ENCODE data around the gene DNAH14. TPM values are rescaled to one million over a fixed set of nuclear protein-coding genes. Genes with fewer than 3 reads are reported as not detected.

DNAH14 gene
- total RNA-seq, 1 donor from 2014 or later: 21.6 TPM

DNA sequence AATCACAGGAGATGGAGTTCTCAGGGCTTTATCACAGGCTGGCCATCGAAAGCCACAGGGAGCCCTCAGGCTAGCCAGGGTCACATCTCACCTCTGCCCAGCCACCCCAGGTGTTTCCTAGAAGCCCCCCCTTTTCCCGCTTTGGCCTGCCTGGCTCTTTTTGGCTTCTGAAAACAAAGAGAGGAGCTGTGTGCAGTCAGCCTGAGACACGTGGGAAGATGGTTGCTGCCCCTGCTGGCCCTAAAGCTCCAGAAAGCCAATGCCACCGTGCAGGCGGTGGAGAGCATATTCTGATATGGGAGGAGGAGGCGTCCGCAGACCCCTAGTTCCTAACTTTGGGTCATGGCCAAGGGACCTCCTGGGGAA lies 517.1 kb downstream of the DNAH14 start:
- no peaks in the 10 kb centered on the region for H3K9me3 Mint-ChIP-seq (ENCODE audit: unreplicated experiment)
- peaks cover 27% of the 10 kb centered on the region for H3K4me1 Mint-ChIP-seq (ENCODE audit: unreplicated experiment)
- no peak for DNase-seq (ENCODE audit: low spot score)
- H3K27me3 Mint-ChIP-seq (ENCODE audit: unreplicated experiment): peaks cover 4% of the 10 kb centered on the region
- no peaks in the 10 kb centered on the region for H3K36me3 Mint-ChIP-seq (ENCODE audit: low read depth, unreplicated experiment)
- no peak overlapping the region for H3K4me3 Mint-ChIP-seq (ENCODE audit: unreplicated experiment)
- H3K27ac Mint-ChIP-seq (ENCODE audit: unreplicated experiment): no peak overlapping the region
- no peak for TF ChIP-seq CTCF (IDR thresholded peaks at IDR 0.05; ENCODE audit: unreplicated experiment)

DNA sequence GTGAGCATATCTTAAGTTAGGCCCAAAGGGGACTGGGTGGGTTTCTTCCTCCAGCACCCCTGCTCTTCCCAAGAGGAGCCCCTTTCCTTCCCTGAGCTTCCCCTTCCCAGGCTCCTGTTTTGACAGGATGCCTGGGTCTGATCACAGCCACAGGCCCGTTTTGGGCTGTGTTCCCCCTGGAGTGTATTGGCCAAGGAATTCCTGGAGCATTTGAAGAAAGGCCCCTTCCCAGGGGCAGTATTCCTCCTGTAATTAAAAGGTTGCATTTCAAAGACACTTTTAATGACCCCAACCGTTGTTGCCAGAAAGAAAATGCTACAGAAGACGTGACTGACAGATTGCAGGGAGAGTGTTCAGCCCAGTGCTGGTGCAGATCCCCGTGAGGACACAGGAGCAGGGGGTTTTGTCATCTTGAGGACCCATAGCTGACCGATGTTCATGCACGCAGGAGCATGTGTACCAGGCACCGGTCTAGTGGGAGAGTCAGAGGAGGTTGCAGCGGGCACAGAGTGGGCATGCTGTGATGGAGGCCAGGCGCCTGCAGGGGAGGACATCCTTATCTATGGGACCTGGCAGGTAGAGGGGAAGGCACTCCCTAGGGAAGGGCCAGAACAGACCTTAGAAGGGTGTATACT lies 517.6 kb downstream of the DNAH14 start:
- no peak for DNase-seq (ENCODE audit: low spot score)
- TF ChIP-seq CTCF (IDR thresholded peaks at IDR 0.05; ENCODE audit: unreplicated experiment): no peak
- Mint-ChIP-seq H3K36me3 (ENCODE audit: low read depth, unreplicated experiment) (no peaks in the 10 kb centered on the region), H3K27ac (ENCODE audit: unreplicated experiment) (no peak overlapping the region), H3K9me3 (ENCODE audit: unreplicated experiment) (no peaks in the 10 kb centered on the region), H3K4me1 (ENCODE audit: unreplicated experiment) (peaks cover 27% of the 10 kb centered on the region), H3K27me3 (ENCODE audit: unreplicated experiment) (peaks cover 4% of the 10 kb centered on the region), H3K4me3 (ENCODE audit: unreplicated experiment) (no peak overlapping the region)

GRCh38 chr1:225447650-225448089 lies 518.2 kb downstream of the DNAH14 start:
- Mint-ChIP-seq H3K4me3 (ENCODE audit: unreplicated experiment) (no peak overlapping the region), H3K4me1 (ENCODE audit: unreplicated experiment) (peaks cover 26% of the 10 kb centered on the region), H3K27ac (ENCODE audit: unreplicated experiment) (no peak overlapping the region), H3K9me3 (ENCODE audit: unreplicated experiment) (no peaks in the 10 kb centered on the region), H3K27me3 (ENCODE audit: unreplicated experiment) (peaks cover 4% of the 10 kb centered on the region), H3K36me3 (ENCODE audit: low read depth, unreplicated experiment) (no peaks in the 10 kb centered on the region)
- DNase-seq (ENCODE audit: low spot score): no peak
- TF ChIP-seq CTCF (IDR thresholded peaks at IDR 0.05; ENCODE audit: unreplicated experiment): no peak

GRCh38 chr1:225448146-225448805 lies 518.8 kb downstream of the DNAH14 start:
- no peaks in the 10 kb centered on the region for H3K36me3 Mint-ChIP-seq (ENCODE audit: low read depth, unreplicated experiment)
- H3K27me3 Mint-ChIP-seq (ENCODE audit: unreplicated experiment): peaks cover 3% of the 10 kb centered on the region
- TF ChIP-seq CTCF (IDR thresholded peaks at IDR 0.05; ENCODE audit: unreplicated experiment): no peak
- DNase-seq (ENCODE audit: low spot score): no peak
- no peak overlapping the region for H3K4me3 Mint-ChIP-seq (ENCODE audit: unreplicated experiment)
- peaks cover 22% of the 10 kb centered on the region for H3K4me1 Mint-ChIP-seq (ENCODE audit: unreplicated experiment)
- H3K9me3 Mint-ChIP-seq (ENCODE audit: unreplicated experiment): no peaks in the 10 kb centered on the region
- no peak overlapping the region for H3K27ac Mint-ChIP-seq (ENCODE audit: unreplicated experiment)
